GM23338 (cell line): ENCODE measurements around the gene KIAA1755.

ENCODE experiments used
- CREB1 ChIP-seq: fragments of 250-450 bp; sonication (Bioruptor Pico); IDR thresholded peaks from 2 replicates; pipeline ENCODE4 v1.5.0; 2020; ENCODE audit warnings: low read depth, mild to moderate bottlenecking, moderate library complexity
- EZH2 ChIP-seq: fragments of 200-600 bp; sonication (generic); IDR thresholded peaks from one replicate; pipeline ENCODE4 v1.8.0; 2017; ENCODE audit warnings: antibody characterized with exemption, mild to moderate bottlenecking, low read depth; ENCODE audit not compliant: unreplicated experiment
- EZH2phosphoT487 ChIP-seq: fragments of 200-600 bp; sonication (generic); IDR thresholded peaks from one replicate; pipeline ENCODE4 v1.8.1; 2018; ENCODE audit warnings: antibody characterized with exemption; ENCODE audit not compliant: unreplicated experiment
- POLR2AphosphoS5 ChIP-seq: IDR thresholded peaks from 2 replicates; pipeline ENCODE4 v1.6.1; 2016; ENCODE audit warnings: antibody characterized with exemption, low read depth
- STAT1 ChIP-seq: IDR thresholded peaks from one replicate; pipeline ENCODE4 v1.6.1; 2016; ENCODE audit warnings: antibody characterized with exemption; ENCODE audit not compliant: unreplicated experiment
- ZNF114 ChIP-seq: fragments of 250-450 bp; sonication (Bioruptor Pico); IDR thresholded peaks from 2 replicates; pipeline ENCODE4 v1.5.0; 2020; ENCODE audit warnings: mild to moderate bottlenecking, moderate library complexity
- TF ChIP-seq, protein P1 (sequence below), 2 experiments: fragments of 200-600 bp in 1 of 2; sonication (generic) in 1 of 2; conservative IDR thresholded peaks; 2 replicates each; pipeline versions ENCODE4 v1.5.1 to v1.6.1; 2016 to 2017; ENCODE audit warnings: antibody characterized with exemption in 2 of 2, low read depth in 2 of 2, mild to moderate bottlenecking in 2 of 2, moderate library complexity in 1 of 2
- TF ChIP-seq, protein P2 (sequence below): IDR thresholded peaks from one replicate; pipeline ENCODE4 v1.6.1; 2018; ENCODE audit warnings: antibody characterized with exemption; ENCODE audit not compliant: unreplicated experiment
- TF ChIP-seq, protein P3 (sequence below): fragments of 250-450 bp; sonication (Bioruptor Pico); IDR thresholded peaks from 2 replicates; pipeline ENCODE4 v1.5.0; 2020; ENCODE audit warnings: mild to moderate bottlenecking, moderate library complexity

DNA sequence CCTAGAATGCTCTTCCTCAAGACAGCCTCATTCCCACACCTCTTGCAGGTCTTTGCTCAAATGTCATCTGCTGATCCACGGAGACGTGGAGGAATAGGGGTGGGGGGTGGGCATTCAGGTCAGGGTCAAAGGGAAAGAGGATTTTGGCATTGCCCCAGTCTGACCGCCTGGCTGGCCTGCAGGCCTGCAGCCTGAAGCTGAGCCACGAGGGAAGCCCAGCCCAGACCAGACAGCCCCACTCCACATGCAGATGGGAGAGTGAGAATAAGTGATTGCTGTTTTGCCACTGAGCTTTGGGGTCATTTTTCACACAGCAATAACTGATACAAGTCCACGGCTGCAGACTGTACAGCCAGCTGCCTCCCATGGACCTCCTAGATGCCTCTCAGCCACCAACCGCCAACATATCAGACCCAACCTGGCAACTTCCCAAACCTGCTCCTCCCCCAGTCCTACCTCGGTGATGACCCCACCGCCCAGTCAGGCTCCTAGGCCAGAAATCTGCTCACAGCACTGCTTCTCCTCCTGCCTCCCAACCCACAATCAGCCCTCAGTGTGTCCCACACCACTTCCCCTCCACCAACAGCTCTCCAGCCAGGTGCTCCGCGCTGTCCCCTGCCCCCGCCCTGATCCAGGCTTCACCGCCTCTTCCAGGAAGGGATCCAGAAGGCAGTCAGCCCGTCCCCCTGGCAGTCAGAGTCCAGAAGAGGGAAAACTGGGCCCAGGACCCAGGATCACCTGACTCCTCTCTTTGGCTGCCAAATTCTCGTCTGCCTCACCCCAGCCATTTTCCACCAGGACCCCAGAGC is 14.0 kb downstream of the KIAA1755 start:
- TF ChIP-seq, protein P1, sequence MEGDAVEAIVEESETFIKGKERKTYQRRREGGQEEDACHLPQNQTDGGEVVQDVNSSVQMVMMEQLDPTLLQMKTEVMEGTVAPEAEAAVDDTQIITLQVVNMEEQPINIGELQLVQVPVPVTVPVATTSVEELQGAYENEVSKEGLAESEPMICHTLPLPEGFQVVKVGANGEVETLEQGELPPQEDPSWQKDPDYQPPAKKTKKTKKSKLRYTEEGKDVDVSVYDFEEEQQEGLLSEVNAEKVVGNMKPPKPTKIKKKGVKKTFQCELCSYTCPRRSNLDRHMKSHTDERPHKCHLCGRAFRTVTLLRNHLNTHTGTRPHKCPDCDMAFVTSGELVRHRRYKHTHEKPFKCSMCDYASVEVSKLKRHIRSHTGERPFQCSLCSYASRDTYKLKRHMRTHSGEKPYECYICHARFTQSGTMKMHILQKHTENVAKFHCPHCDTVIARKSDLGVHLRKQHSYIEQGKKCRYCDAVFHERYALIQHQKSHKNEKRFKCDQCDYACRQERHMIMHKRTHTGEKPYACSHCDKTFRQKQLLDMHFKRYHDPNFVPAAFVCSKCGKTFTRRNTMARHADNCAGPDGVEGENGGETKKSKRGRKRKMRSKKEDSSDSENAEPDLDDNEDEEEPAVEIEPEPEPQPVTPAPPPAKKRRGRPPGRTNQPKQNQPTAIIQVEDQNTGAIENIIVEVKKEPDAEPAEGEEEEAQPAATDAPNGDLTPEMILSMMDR (conservative IDR thresholded peaks at IDR 0.05; ENCODE audit: low read depth in 2 of 2), result no peak
- no peak for TF ChIP-seq POLR2AphosphoS5
- TF ChIP-seq CREB1, result no peak
- TF ChIP-seq, protein P2, sequence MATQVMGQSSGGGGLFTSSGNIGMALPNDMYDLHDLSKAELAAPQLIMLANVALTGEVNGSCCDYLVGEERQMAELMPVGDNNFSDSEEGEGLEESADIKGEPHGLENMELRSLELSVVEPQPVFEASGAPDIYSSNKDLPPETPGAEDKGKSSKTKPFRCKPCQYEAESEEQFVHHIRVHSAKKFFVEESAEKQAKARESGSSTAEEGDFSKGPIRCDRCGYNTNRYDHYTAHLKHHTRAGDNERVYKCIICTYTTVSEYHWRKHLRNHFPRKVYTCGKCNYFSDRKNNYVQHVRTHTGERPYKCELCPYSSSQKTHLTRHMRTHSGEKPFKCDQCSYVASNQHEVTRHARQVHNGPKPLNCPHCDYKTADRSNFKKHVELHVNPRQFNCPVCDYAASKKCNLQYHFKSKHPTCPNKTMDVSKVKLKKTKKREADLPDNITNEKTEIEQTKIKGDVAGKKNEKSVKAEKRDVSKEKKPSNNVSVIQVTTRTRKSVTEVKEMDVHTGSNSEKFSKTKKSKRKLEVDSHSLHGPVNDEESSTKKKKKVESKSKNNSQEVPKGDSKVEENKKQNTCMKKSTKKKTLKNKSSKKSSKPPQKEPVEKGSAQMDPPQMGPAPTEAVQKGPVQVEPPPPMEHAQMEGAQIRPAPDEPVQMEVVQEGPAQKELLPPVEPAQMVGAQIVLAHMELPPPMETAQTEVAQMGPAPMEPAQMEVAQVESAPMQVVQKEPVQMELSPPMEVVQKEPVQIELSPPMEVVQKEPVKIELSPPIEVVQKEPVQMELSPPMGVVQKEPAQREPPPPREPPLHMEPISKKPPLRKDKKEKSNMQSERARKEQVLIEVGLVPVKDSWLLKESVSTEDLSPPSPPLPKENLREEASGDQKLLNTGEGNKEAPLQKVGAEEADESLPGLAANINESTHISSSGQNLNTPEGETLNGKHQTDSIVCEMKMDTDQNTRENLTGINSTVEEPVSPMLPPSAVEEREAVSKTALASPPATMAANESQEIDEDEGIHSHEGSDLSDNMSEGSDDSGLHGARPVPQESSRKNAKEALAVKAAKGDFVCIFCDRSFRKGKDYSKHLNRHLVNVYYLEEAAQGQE, result no peak
- no peak for TF ChIP-seq EZH2
- TF ChIP-seq, protein P3, sequence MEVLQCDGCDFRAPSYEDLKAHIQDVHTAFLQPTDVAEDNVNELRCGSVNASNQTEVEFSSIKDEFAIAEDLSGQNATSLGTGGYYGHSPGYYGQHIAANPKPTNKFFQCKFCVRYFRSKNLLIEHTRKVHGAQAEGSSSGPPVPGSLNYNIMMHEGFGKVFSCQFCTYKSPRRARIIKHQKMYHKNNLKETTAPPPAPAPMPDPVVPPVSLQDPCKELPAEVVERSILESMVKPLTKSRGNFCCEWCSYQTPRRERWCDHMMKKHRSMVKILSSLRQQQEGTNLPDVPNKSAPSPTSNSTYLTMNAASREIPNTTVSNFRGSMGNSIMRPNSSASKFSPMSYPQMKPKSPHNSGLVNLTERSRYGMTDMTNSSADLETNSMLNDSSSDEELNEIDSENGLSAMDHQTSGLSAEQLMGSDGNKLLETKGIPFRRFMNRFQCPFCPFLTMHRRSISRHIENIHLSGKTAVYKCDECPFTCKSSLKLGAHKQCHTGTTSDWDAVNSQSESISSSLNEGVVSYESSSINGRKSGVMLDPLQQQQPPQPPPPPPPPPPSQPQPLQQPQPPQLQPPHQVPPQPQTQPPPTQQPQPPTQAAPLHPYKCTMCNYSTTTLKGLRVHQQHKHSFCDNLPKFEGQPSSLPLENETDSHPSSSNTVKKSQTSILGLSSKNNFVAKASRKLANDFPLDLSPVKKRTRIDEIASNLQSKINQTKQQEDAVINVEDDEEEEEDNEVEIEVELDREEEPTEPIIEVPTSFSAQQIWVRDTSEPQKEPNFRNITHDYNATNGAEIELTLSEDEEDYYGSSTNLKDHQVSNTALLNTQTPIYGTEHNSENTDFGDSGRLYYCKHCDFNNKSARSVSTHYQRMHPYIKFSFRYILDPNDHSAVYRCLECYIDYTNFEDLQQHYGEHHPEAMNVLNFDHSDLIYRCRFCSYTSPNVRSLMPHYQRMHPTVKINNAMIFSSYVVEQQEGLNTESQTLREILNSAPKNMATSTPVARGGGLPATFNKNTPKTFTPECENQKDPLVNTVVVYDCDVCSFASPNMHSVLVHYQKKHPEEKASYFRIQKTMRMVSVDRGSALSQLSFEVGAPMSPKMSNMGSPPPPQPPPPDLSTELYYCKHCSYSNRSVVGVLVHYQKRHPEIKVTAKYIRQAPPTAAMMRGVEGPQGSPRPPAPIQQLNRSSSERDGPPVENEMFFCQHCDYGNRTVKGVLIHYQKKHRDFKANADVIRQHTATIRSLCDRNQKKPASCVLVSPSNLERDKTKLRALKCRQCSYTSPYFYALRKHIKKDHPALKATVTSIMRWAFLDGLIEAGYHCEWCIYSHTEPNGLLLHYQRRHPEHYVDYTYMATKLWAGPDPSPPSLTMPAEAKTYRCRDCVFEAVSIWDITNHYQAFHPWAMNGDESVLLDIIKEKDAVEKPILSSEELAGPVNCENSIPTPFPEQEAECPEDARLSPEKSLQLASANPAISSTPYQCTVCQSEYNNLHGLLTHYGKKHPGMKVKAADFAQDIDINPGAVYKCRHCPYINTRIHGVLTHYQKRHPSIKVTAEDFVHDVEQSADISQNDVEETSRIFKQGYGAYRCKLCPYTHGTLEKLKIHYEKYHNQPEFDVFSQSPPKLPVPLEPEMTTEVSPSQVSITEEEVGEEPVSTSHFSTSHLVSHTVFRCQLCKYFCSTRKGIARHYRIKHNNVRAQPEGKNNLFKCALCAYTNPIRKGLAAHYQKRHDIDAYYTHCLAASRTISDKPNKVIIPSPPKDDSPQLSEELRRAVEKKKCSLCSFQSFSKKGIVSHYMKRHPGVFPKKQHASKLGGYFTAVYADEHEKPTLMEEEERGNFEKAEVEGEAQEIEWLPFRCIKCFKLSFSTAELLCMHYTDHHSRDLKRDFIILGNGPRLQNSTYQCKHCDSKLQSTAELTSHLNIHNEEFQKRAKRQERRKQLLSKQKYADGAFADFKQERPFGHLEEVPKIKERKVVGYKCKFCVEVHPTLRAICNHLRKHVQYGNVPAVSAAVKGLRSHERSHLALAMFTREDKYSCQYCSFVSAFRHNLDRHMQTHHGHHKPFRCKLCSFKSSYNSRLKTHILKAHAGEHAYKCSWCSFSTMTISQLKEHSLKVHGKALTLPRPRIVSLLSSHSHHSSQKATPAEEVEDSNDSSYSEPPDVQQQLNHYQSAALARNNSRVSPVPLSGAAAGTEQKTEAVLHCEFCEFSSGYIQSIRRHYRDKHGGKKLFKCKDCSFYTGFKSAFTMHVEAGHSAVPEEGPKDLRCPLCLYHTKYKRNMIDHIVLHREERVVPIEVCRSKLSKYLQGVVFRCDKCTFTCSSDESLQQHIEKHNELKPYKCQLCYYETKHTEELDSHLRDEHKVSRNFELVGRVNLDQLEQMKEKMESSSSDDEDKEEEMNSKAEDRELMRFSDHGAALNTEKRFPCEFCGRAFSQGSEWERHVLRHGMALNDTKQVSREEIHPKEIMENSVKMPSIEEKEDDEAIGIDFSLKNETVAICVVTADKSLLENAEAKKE, result no peak
- no peak for TF ChIP-seq ZNF114
- TF ChIP-seq EZH2phosphoT487, result no peak
- no peak for TF ChIP-seq STAT1
